ENCODE results near the gene UBE2S. TPM values are rescaled to one million over a fixed set of nuclear protein-coding genes. Genes with fewer than 3 reads are reported as not detected.

UBE2S gene
- total and polyA plus RNA-seq, 2 of the 8 experiments (the other 6 are each of a cell fraction or from before 2014, with no cell fraction given): 398 to 530 TPM

- TF ChIP-seq SRF (IDR thresholded peaks at IDR 0.05; ENCODE audit: low read depth, low read length) (no peak), CTCF (IDR thresholded peaks at IDR 0.05; ENCODE audit: control extremely low read depth in 1 of 3, insufficient read depth in 1 of 3, low read depth in 1 of 3, low read length in 3 of 3) (peak; percentile 77 to 83 (median 78))
These were observed 47.2 kb upstream of the UBE2S start (continued) for GRCh38 chr19:55454787-55455243.

All from H1 (cell line).